Measurements from ENCODE around the gene CALML4.
"Not testable (repeated sequence)": the region's sequence is repeated elsewhere in the genome, so short reads cannot be mapped to it uniquely, and the experiment has no call there.

Gene CALML4

GRCh38 chr15:68190048-68190447 lies 15.1 kb downstream of the CALML4 start:
- no peak for DNase-seq

- no peak for DNase-seq
Observed at GRCh38 chr15:68188647-68189046, 16.5 kb downstream of the CALML4 start.

DNA sequence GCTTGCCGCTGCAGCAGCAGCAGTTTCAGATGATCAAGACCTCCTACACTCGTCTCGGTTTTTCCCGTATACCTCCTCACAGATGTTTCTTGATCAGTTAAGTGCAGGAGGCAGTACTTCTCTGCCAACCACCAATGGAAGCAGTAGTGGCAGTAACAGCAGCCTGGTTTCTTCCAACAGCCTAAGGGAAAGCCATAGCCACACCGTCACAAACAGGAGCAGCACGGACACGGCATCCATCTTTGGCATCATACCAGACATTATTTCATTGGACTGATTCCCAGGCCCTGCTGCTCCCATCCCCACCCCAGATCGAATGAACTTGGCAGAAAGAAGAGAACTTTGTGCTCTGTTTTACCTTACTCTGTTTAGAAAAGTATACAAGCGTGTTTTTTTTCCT lies 17.6 kb downstream of the CALML4 start:
- peak; percentile 78 for DNase-seq

DNA sequence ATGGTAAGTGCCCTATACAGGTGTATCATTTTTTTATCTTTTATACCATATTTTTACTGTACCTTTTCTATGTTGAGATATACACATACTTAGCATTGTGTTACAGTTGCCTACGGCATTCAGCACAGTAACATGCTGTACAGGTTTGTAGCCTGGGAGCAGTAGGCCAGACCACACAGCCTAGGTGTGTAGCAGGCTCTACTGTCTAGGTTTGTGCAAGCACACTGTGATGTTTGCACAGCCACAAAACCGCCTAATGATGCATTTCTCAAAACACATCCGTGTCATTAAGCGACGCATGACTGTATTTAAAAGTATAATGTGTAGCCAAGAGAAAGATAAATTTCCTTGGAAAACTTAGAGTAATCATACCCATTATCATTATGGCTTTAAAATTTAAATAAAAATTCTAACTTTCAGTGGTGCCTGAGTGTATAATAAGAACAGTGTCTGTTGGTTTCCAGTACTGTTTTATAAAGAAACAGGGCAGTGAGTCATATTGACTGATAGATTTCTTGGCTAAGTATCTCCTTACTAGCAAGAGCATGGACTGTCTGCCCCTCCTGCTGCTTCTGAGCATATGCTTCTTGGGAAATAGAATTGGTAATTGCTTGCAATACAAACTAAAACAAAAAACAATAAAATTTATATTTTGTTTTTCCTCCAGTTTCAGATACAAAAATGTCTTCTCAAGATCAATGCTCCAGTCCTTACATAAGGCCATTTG lies 18.3 kb downstream of the CALML4 start:
- peak; percentile 69 for DNase-seq

DNA sequence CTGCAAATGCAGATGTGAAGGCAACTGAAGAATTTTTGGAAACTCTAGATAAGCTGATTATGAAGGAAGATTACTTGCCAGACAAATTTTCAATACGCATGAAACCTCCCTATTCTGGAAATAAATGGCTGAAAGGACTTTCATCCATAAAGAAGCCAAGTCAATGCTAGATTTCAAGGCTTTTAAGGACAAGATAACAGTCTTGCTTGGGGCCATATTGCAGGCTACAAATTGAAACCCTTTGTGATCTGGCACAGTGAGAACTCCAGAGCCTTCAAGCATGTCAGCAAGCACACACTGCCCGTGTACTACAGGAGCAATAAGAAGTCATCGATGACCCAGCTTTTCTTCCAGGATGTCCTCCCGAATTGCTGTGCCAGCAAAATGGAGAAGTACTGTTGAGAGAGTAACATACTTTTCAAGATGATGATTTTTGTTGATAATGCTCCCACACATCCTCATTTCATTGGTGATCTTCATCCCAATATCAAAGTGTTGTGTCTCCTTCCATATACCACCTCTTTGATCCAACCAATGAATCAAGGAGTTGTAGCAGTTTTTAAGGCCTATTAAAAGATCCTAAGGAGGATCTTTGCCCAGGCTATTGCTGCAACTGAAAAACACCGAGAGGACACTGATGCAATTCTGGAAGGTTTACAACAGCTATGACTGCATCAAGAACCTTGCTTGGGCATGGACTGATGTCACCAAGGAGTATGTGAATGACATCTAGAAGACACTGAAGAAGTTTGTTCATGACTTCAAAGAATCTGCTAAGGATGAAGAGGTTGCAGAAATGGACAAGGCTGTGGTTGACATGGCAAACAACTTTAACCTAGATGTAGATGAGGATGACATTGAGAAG lies 20.3 kb downstream of the CALML4 start:
- no peak for DNase-seq

DNA sequence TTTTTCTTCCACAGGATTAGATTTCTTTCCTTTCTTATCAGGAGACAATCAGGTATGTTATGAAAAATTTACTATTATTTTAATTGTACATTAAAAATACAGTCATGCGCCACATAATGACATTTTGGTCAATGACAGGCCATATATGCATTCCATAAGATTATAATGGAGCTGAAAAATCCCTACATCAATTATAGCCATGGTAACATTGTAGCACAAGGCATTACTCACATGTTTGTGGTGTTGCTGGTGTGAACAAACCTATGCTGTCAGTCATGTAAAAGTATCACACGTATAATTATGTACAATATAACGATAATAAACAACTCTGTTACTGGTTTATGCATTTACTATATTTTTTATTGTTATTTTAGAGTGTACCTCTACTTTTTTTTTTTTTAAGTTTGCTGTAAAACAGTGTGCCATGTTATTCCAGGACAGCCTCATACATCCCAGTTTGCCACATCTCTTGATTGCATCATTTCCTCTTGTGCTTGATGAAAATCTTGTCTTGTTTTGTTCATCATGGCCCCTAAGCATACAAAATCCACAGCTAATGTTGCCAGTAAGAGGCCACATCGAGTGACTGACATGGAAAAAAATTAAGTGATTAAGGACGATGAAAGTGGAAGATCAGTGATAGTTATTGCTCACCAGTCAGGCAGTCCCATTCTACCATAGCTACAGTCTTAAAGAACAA lies 21.4 kb downstream of the CALML4 start:
- DNase-seq, result peak; percentile 42

- peak; percentile 22 for DNase-seq
Observed at GRCh38 chr15:68177742-68178141, 27.4 kb downstream of the CALML4 start.

GRCh38 chr15:68176601-68177000 lies 28.5 kb downstream of the CALML4 start:
- DNase-seq, result peak; percentile 18

- DNase-seq, result no peak
Observed at GRCh38 chr15:68175526-68175925, 29.6 kb downstream of the CALML4 start.

- no peak for DNase-seq
Observed at GRCh38 chr15:68173119-68173518, 32.0 kb downstream of the CALML4 start.

DNA sequence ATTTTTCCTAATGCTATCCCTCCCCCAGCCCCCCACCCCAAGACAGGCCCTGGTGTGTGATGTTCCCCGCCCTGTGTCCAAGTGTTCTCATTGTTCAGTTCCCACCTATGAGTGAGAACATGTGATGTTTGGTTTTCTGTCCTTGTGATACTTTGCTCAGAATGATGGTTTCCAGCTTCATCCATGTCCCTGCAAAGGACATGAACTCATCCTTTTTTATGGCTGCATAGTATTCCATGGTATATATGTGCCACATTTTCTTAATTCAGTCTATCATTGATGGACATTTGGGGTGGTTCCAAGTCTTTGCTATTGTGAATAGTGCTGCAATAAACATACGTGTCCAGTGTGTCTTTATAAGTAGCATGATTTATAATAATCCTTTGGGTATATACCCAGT lies 33.1 kb downstream of the CALML4 start:
- DNase-seq, result not testable (repeated sequence)

- DNase-seq, result no peak
Observed at GRCh38 chr15:68166847-68167246, 38.3 kb downstream of the CALML4 start.

DNA sequence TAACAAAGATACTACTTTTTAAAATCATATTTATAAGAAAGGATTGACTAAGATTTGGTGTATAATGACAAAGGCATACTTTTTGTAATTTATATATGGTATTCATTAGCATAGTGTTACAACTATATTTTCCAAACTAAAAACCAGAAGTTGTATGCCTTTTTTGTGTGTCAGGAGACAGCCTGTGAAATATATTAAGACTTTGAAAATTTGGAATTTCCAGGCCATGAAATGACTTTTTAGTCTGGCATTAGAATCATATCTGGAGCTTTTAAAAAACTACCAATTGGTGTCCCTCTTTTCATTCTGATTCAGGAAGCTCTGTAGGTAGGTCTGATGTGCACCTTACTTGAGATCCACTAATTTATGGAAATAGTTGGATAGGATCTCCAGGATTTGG lies 41.9 kb downstream of the CALML4 start:
- no peak for DNase-seq

DNA sequence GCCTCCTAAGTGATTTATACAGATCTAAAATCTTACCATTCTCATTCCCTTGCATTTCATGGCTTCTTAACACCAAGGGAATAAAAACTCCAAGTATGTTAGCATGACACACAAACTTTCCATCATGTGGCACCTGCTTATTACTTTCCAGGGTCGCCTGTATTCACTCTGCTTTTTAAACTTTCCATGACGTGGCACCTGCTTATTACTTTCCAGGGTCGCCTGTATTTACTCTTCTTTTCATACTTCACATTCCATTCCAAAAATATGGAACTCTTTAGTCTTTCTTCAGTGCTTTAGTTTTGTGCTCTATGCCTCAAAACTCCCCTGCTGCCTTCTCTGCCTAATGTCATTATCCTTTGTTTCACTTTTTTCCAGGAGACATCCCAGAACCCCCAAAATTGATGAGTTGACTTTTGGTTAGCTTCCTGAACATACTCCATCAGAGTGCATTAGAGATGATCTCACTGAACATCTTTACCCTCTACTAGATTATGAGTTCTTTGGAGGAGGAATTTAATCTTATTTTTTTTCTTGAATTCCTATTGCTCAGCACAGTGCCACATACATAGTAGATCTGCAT lies 47.0 kb downstream of the CALML4 start:
- DNase-seq, result peak; percentile 16

DNA sequence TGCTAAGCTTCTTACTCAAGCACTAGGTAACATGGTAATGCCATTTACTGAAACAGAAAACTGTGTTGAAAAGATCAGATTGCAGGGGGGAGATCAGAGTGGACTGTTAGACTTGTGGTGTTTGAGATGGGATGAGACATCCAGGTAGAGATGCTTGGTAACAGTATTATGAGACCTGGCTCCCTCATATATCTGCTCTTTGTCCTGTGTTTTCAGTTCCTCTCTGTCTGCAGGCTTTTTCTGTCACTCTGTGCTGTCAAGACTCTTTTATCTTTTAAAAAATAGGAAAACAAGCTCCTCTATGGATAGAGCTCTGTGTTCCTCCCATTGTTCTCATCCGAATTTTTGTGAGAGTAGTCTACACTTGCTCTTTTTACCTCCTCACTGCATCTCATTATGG lies 48.1 kb downstream of the CALML4 start:
- DNase-seq, result no peak

DNA sequence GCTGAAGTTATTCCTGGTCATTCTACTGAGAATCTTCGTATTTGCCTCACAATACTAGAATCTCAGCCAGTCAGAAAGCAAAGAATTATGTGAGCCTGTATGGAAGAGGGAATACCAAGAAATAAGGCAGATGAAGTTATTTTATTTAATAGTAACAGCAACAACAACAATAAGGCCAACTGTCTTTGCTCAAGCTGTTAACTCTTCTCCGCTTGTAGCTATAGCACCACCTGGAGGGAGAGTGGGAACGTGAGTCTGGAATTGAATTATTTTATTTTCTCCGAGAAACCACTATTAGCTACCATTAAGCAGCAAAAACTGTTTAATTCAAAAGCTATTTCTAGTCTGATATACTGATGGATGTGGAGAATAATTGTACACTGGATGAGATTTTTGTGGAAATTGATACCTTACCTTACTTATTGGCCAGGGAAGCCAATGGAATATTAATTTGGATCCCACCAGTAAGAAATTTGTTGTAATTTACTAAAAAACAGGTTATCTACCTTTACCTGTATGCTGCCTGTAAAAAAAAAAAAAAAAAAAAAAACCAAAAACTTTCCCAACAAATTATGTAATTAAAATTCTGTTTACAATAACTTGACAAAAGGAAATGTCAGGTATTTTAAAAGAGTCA lies 50.1 kb downstream of the CALML4 start:
- peak; percentile 61 for DNase-seq

DNA sequence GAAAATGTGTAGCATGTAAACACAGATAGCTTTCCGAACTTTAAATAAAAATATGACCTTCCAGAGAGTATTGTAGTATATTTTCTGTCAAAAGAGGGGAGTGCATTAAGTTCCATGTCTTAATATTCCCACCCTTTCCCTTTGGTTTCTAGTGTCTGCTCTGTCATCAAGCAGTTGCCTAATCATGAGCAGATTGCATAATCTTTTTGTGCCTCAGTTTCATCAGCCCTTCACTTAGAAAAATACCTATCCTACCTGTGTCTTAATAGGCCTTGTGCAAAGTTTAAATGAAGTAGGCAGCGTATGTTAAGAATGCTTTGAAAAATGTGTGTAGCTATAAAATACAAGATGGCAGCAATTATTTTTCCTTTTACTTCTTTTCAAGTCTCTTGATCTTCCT lies 52.8 kb downstream of the CALML4 start:
- DNase-seq, result no peak

- peak; percentile 13 for DNase-seq
Observed at GRCh38 chr15:68151277-68151676, 53.9 kb downstream of the CALML4 start.

DNA sequence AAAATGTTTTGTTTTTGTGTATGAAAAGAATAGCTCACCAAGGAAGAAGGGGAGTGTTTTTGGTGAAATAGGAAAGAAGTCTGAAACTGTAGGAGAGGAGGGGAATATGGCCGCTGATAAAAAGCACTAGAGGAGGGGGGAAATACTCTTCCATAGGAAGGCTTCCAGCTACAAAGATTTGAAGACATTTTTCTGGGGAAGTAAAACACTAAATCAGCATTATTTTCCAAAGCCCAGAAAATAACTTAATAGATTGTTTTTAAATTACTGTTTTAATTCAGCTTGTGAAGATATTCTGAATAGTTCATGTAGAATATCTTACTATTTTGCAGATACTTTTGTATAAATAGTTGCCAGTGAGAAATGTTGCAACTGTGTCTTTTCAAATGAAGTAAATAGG lies 54.9 kb downstream of the CALML4 start:
- DNase-seq, result no peak

- DNase-seq, result peak; percentile 81
Observed at GRCh38 chr15:68149059-68149458, 56.1 kb downstream of the CALML4 start.

DNA sequence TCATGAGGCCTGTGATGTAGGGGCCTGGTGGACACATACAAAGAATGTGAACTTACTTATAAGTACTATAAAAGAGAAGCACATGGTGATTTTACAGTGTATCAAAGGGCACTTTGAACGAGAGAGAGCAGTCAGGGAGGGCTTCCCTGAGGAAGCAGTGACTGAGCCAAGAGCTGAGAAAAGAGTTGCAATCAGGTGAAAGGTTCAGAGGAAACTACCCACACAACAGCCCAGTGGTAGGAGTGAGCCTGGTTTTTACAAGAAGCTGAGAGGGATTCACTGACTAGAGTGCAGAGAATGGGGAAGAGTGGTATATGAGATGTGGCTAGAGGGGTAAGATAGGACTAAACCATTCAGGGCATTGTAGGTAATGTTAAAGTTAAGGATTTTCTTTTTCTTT lies 57.1 kb downstream of the CALML4 start:
- no peak for DNase-seq

DNA sequence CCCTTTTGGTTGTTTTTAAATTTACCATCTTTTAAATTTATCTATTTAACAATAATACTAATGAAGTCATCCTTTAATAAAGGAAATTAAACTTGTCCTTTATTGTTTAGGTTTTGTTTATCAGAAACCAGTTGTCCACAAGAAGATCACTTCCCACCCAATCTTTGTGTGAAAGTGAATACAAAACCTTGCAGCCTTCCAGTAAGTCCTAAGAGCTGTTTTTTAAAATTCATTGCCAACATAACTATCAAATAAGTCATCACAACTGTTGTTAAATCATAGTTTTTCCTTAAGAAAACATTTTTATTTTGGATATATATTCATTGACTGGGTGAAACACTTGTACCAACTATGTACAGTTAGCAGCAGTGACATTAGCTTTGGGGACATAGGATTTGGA lies 59.4 kb downstream of the CALML4 start:
- DNase-seq, result no peak

DNA sequence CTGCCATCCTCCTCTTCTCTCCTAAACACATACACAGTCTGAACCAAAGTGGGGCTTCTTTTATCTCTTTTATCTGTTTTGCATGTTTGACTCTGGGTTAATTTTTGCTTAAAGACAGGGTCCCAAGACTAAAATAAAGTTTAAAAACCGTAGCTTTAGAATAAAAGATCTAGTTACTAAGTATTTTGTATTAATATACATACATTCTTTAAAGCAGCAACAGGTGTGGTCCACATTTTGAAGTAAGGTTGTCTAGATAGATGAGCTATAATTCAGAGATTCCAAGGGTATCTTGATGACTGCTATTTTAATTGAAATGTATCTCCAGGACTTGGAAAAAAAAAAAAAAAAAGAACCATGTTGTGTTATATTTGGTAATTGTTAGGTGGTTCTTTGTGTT lies 61.3 kb downstream of the CALML4 start:
- DNase-seq, result no peak

Data from fibroblast of skin of abdomen (primary cell).